ENCODE data around the gene KMT5C.
A peak's percentile ranks its signal among the peaks of the same experiment; 100 is the strongest.

The KMT5C gene

DNA sequence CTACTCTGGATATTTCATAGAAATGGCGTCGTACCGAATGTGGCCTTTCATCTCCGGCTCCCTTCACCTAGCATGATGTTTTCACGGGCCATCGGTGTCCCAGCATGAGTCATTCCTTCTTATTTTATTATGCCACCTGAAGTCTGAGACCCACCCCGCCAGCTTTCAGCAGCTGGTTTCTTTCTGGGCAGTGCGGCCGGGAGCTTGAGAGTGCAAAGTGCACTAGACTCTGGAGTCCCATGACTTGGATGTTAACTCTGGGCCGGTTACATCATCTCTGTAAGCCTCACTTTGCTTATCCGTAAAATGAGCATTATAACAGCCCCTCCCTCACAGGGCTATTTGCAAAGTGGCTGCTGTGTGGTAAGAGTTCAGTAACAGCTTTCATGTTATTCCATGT, 5.8 kb upstream of the KMT5C start:
- H3K27me3 ChIP-seq (replicated peaks; ENCODE audit: control insufficient read depth, insufficient read depth, low read length, poor library complexity, severe bottlenecking) = no peaks in the 10 kb centered on the region
- DNase-seq = no peak

DNA sequence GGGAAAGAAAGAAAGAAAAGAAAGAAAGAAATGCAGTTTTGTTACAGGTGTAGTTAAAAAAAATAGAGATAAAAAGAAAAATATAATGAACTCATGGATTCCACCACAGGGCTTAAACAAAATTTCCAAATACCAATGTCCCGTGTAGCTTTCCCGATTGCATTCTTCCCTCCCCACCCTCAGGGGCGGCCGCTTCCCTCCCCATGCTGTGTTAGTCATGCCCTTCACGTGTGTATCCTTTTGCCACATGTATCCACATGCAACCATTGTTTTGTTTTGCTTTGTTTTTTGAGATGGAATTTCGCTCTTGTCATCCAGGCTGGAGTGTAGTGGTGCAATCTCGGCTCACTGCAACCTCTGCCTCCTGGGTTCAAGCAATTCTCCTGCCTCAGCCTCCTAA, 3.6 kb upstream of the KMT5C start:
- Histone ChIP-seq H3K4me1 (ENCODE audit: control insufficient read depth, insufficient read depth, low read length, poor library complexity, severe bottlenecking) (peaks cover 16% of the 10 kb centered on the region), H3K27me3 (replicated peaks; ENCODE audit: control insufficient read depth, insufficient read depth, low read length, poor library complexity, severe bottlenecking) (no peaks in the 10 kb centered on the region), H3K4me3 (ENCODE audit: insufficient read depth, low read depth, low read length, poor library complexity, severe bottlenecking) (no peak overlapping the region), H3K9me3 (ENCODE audit: control insufficient read depth, low read length) (no peaks in the 10 kb centered on the region), H3K36me3 (ENCODE audit: control insufficient read depth, insufficient read depth, low read length) (no peaks in the 10 kb centered on the region), H3K27ac (ENCODE audit: insufficient read depth, low read length, poor library complexity, severe bottlenecking) (no peak overlapping the region)
- no peak for DNase-seq

More for the DNA sequence above, 5.8 kb upstream of the KMT5C start:
- Histone ChIP-seq H3K27ac (ENCODE audit: insufficient read depth, low read length, poor library complexity, severe bottlenecking) (no peak overlapping the region), H3K4me3 (ENCODE audit: insufficient read depth, low read depth, low read length, poor library complexity, severe bottlenecking) (no peak overlapping the region), H3K9me3 (ENCODE audit: control insufficient read depth, low read length) (no peaks in the 10 kb centered on the region), H3K4me1 (ENCODE audit: control insufficient read depth, insufficient read depth, low read length, poor library complexity, severe bottlenecking) (peaks cover 7% of the 10 kb centered on the region), H3K36me3 (ENCODE audit: control insufficient read depth, insufficient read depth, low read length) (no peaks in the 10 kb centered on the region)

DNA sequence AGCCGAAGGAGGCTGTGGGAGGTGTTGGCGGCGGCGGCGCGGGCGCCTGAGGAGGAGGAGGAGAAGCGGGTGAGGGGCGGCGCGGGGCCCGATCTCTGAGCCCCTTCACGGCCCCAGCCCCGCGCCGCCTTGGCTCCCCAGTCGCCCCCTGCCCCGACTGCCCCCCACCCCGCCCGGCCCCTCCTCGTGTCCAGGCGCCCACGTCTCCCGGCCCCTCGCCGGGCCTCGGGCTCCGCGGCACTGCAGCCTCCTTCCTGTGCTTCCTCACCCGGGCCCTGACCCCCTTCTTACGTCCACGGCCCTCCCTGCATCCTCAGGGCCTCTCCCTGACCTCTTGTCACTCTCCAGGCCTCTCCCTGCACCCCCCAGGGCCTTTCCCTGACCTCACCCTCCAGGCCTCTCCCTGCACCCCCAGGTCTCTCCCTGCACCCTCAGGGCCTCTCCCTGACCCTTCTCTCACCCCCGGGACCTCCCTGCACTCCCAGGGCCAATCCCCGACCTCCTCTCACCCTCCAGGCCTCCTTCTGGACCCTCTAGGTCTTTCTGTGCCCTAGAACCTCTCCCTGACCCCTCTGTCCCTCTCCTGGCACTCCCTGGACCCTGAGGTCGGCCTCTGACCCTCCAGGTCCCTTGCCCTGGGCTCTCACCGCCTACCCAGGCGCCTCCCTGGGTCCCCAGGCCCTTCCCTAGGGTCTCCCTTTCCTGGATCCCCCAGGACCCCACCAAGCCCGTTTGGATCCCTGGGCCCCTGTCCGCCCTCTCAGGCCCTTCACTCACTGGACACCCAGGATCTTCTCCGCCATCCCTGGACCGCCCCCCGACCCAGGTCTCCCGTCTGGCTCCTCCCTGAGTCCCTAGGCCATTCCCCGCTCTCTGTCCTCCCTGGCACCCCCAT, 460 bp downstream of the KMT5C start:
- peak in 1 of 3 donors; percentile 14 for DNase-seq
- Histone ChIP-seq H3K27ac (ENCODE audit: insufficient read depth, low read length, poor library complexity, severe bottlenecking) (peak overlapping the region; percentile 77), H3K27me3 (replicated peaks; ENCODE audit: control insufficient read depth, insufficient read depth, low read length, poor library complexity, severe bottlenecking) (no peaks in the 10 kb centered on the region), H3K4me1 (ENCODE audit: control insufficient read depth, insufficient read depth, low read length, poor library complexity, severe bottlenecking) (peaks cover 18% of the 10 kb centered on the region), H3K4me3 (ENCODE audit: insufficient read depth, low read depth, low read length, poor library complexity, severe bottlenecking) (peak overlapping the region; percentile 52), H3K9me3 (ENCODE audit: control insufficient read depth, low read length) (no peaks in the 10 kb centered on the region), H3K36me3 (ENCODE audit: control insufficient read depth, insufficient read depth, low read length) (peaks cover 17% of the 10 kb centered on the region)

DNA sequence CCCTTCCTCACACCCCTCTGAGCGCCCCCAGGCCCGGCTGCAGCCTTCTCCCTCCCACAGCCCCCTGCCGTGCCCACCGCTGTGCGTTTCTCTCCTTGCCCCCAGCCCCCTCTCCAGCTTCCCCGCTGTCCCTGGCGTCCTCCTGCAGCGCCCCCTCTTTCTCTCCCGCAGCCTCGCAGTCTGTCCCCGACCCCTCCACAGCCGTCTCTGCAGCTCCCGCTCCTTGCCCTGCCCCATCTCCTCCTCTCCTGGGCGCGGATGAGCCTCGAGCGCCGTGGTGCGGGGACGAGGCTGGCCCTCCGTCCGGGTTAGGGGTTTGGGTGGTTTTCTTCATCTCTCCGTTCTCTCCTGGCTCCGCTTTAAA, 1.1 kb downstream of the KMT5C start:
- Histone ChIP-seq H3K27ac (ENCODE audit: insufficient read depth, low read length, poor library complexity, severe bottlenecking) (peak overlapping the region; percentile 77), H3K36me3 (ENCODE audit: control insufficient read depth, insufficient read depth, low read length) (peaks cover 17% of the 10 kb centered on the region), H3K27me3 (replicated peaks; ENCODE audit: control insufficient read depth, insufficient read depth, low read length, poor library complexity, severe bottlenecking) (no peaks in the 10 kb centered on the region), H3K4me1 (ENCODE audit: control insufficient read depth, insufficient read depth, low read length, poor library complexity, severe bottlenecking) (peaks cover 18% of the 10 kb centered on the region), H3K4me3 (ENCODE audit: insufficient read depth, low read depth, low read length, poor library complexity, severe bottlenecking) (peak overlapping the region; percentile 52), H3K9me3 (ENCODE audit: control insufficient read depth, low read length) (no peaks in the 10 kb centered on the region)
- no peak for DNase-seq

DNA sequence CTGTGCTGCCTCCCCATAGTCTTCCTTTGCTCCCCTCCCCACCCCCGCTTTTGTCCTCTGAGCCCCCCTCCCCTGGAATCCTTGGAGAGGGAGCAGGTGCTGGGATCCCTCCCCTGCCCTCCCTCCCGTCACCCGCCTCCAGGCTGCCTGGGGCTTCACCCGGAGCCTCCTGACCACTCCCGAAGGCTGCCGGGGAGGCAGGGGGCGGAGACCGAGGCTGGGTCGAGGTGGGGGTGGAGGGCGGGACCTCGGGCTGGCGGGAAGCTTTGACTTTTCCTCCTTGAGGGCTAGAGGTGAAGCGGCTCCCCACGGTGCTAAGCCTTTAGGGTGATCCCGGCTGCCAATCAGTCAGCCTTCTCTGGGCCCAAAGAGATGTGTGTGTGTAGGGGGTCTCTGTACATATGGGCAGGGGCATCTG, 1.5 kb downstream of the KMT5C start:
- Histone ChIP-seq H3K27me3 (replicated peaks; ENCODE audit: control insufficient read depth, insufficient read depth, low read length, poor library complexity, severe bottlenecking) (no peaks in the 10 kb centered on the region), H3K4me1 (ENCODE audit: control insufficient read depth, insufficient read depth, low read length, poor library complexity, severe bottlenecking) (peaks cover 18% of the 10 kb centered on the region), H3K9me3 (ENCODE audit: control insufficient read depth, low read length) (no peaks in the 10 kb centered on the region), H3K4me3 (ENCODE audit: insufficient read depth, low read depth, low read length, poor library complexity, severe bottlenecking) (peak overlapping the region; percentile 52), H3K36me3 (ENCODE audit: control insufficient read depth, insufficient read depth, low read length) (peaks cover 17% of the 10 kb centered on the region), H3K27ac (ENCODE audit: insufficient read depth, low read length, poor library complexity, severe bottlenecking) (peak overlapping the region; percentile 77)
- DNase-seq = peak in 2 of 3 donors; percentile 25 to 41

DNA sequence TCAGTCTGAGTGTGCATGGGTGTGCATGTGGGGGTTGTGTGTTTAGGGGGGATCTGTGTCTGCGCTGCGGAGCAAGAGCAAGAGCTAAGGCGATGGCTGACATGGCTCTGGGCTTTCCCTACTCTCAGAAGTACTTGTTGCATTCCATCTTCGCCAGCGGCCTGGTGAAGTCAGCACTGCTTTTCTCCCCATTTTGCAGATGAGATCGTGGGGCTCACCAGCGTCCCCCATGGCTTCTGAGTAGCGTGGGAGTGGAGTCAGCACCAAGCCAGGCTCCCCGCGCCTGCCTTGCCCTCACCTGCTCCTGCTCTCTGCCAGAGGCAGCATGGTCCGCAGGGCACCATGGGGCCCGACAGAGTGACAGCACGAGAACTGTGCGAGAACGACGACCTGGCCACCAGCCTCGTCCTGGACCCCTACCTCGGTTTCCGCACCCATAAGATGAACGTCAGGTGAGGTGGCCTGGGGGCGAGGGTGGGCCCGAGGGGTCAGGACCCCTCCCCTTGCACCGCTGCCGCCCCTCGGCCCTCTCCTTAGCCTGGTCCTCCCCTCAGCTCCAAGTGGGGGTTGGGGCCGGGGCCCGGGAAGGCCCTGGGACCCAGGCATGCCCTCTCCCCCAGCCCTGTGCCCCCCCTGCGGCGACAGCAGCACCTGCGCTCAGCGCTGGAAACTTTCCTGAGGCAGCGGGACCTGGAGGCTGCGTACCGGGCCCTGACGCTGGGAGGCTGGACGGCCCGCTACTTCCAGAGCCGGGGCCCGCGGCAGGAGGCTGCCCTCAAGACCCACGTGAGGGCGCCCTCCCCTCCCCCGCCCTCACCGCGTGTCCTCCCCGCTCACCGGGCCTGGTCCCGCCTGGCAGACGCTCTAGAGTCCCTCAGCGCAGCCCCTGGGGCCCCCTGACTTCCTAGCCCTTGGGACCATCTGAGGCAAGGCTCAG, 2.2 kb downstream of the KMT5C start:
- no peak for DNase-seq
- Histone ChIP-seq H3K27ac (ENCODE audit: insufficient read depth, low read length, poor library complexity, severe bottlenecking) (no peak overlapping the region), H3K4me3 (ENCODE audit: insufficient read depth, low read depth, low read length, poor library complexity, severe bottlenecking) (no peak overlapping the region), H3K27me3 (replicated peaks; ENCODE audit: control insufficient read depth, insufficient read depth, low read length, poor library complexity, severe bottlenecking) (no peaks in the 10 kb centered on the region), H3K4me1 (ENCODE audit: control insufficient read depth, insufficient read depth, low read length, poor library complexity, severe bottlenecking) (peaks cover 18% of the 10 kb centered on the region), H3K9me3 (ENCODE audit: control insufficient read depth, low read length) (no peaks in the 10 kb centered on the region), H3K36me3 (ENCODE audit: control insufficient read depth, insufficient read depth, low read length) (peaks cover 17% of the 10 kb centered on the region)

DNA sequence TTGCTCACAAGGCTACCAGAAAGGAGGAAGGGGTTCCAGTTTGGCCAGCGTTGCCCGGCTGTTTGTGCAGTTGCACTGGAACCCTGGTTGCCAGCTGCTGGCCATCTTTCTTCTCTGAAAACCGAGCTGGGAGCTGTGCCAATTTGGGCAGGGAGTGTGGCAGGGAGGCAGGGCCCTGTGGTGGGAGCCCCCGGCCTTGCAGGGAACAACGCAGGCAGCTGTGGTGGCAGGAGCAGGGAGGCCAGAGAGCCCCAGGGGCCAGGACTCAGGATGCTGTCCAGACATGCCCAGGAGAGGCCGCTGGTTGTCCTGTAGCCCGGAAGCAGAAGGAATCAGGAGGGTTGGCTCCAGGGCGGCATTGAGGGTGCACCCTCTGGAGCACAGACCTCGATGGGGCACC, 4.8 kb downstream of the KMT5C start:
- H3K36me3 ChIP-seq (ENCODE audit: control insufficient read depth, insufficient read depth, low read length) = peaks cover 17% of the 10 kb centered on the region
- no peak for DNase-seq
- no peak overlapping the region for H3K27ac ChIP-seq (ENCODE audit: insufficient read depth, low read length, poor library complexity, severe bottlenecking)
- H3K9me3 ChIP-seq (ENCODE audit: control insufficient read depth, low read length) = no peaks in the 10 kb centered on the region
- no peaks in the 10 kb centered on the region for H3K27me3 ChIP-seq (replicated peaks; ENCODE audit: control insufficient read depth, insufficient read depth, low read length, poor library complexity, severe bottlenecking)
- no peak overlapping the region for H3K4me3 ChIP-seq (ENCODE audit: insufficient read depth, low read depth, low read length, poor library complexity, severe bottlenecking)
- H3K4me1 ChIP-seq (ENCODE audit: control insufficient read depth, insufficient read depth, low read length, poor library complexity, severe bottlenecking) = peaks cover 11% of the 10 kb centered on the region

DNA sequence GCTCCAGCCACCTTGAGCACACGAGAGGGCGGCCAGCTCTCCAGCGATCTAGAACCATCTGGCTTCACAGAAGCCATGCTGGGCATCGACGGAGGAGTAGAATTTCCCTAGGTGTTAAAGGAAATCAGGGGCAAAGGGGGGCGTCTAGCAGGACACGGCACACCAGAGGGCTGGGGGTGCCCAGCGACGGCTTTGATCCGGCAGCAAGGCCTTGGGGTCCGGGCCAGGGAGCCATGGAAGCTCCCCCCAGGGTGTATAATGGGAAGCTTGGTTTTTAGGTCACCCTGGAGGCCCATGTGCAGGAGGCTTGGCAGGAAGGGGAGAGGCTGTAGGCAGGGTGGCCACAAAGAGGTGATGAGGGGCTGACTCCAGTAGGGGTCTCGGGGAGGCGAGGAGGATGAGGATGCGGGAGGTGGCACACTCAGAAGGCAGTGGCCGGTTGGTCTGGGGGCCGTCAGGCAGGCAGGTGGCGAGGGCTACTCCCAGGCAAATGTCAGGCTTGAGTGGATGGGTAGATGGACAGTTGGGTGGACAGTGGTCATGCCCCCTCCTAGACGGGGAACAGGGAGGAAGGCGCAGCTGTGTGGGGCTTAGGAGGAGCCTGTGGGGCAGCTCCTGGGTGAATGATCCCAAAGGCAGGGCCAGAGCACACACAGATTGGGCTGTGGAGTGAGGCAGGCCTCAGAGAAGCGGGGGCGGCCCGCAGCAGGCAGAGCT, 5.6 kb downstream of the KMT5C start:
- H3K27me3 ChIP-seq (replicated peaks; ENCODE audit: control insufficient read depth, insufficient read depth, low read length, poor library complexity, severe bottlenecking) = no peaks in the 10 kb centered on the region
- peaks cover 10% of the 10 kb centered on the region for H3K4me1 ChIP-seq (ENCODE audit: control insufficient read depth, insufficient read depth, low read length, poor library complexity, severe bottlenecking)
- DNase-seq = no peak
- peaks cover 17% of the 10 kb centered on the region for H3K36me3 ChIP-seq (ENCODE audit: control insufficient read depth, insufficient read depth, low read length)
- H3K27ac ChIP-seq (ENCODE audit: insufficient read depth, low read length, poor library complexity, severe bottlenecking) = no peak overlapping the region
- no peaks in the 10 kb centered on the region for H3K9me3 ChIP-seq (ENCODE audit: control insufficient read depth, low read length)
- no peak overlapping the region for H3K4me3 ChIP-seq (ENCODE audit: insufficient read depth, low read depth, low read length, poor library complexity, severe bottlenecking)

DNA sequence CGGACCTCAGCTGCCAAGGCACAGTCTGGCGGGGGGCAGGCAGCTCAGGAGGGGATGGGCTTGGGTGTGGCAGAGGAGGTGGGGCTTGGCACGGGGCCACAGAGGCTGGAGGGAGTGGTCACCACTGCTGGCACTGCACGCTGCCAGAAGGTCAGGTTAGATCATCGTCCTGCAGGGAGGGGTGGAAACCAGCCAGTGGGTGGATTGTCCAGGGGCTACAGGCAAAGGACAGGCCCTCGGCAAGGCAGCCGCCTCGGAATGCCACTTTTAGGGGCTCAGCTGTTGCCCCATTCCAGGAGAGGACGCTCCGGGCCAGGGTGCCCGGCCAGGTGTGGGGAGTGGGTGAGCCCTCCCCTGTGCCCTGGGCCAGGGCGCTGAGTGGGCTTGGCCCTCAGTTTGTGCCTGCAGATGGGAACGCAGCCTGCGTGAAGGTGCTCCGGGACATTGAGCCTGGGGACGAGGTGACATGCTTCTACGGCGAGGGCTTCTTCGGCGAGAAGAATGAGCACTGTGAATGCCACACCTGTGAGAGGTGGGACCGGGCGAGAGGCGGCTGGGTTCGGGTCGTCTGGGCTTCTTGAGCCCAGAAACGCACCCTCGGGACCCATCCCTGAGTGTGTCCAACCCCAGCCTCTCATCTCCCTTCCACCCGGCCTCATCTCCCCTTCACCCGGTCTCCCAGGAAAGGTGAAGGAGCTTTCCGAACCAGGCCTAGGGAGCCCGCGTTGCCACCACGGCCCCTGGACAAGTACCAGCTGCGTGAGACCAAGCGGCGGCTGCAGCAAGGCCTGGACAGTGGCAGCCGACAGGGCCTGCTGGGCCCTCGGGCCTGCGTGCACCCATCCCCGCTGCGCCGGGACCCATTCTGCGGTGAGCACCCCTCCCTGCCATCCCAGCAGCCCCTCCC, 6.4 kb downstream of the KMT5C start:
- peaks cover 17% of the 10 kb centered on the region for H3K36me3 ChIP-seq (ENCODE audit: control insufficient read depth, insufficient read depth, low read length)
- H3K4me1 ChIP-seq (ENCODE audit: control insufficient read depth, insufficient read depth, low read length, poor library complexity, severe bottlenecking) = peaks cover 3% of the 10 kb centered on the region
- no peaks in the 10 kb centered on the region for H3K9me3 ChIP-seq (ENCODE audit: control insufficient read depth, low read length)
- no peak overlapping the region for H3K27ac ChIP-seq (ENCODE audit: insufficient read depth, low read length, poor library complexity, severe bottlenecking)
- peaks cover 1% of the 10 kb centered on the region for H3K27me3 ChIP-seq (replicated peaks; ENCODE audit: control insufficient read depth, insufficient read depth, low read length, poor library complexity, severe bottlenecking)
- no peak overlapping the region for H3K4me3 ChIP-seq (ENCODE audit: insufficient read depth, low read depth, low read length, poor library complexity, severe bottlenecking)
- no peak for DNase-seq

All from effector memory CD4-positive, alpha-beta T cell (primary cell).